ENCODE data around the gene EXOG.

The EXOG gene

GRCh38 chr3:38521391-38521987, 25.3 kb downstream of the EXOG start:
- TF ChIP-seq SIN3A (IDR thresholded peaks at IDR 0.05; ENCODE audit: borderline replicate concordance, insufficient read depth, low read length): no peak
- TF ChIP-seq FOXP2 (optimal IDR thresholded peaks at IDR 0.05; ENCODE audit: borderline replicate concordance, extremely low read depth, extremely low read length, insufficient read depth): no peak
- TF ChIP-seq POLR2AphosphoS5 (IDR thresholded peaks at IDR 0.05; ENCODE audit: low read depth, low read length): no peak
- no peak for TF ChIP-seq TAF1 (IDR thresholded peaks at IDR 0.05; ENCODE audit: borderline replicate concordance, insufficient read depth, low read length)
- no peak for TF ChIP-seq REST (IDR thresholded peaks at IDR 0.05; ENCODE audit: insufficient read depth in 1 of 2, low read depth in 2 of 2, low read length in 2 of 2)

- TF ChIP-seq POLR2AphosphoS5 (IDR thresholded peaks at IDR 0.05; ENCODE audit: low read depth, low read length) (no peak), TAF1 (IDR thresholded peaks at IDR 0.05; ENCODE audit: borderline replicate concordance, insufficient read depth, low read length) (no peak), SIN3A (IDR thresholded peaks at IDR 0.05; ENCODE audit: borderline replicate concordance, insufficient read depth, low read length) (no peak), REST (IDR thresholded peaks at IDR 0.05; ENCODE audit: insufficient read depth in 1 of 2, low read depth in 2 of 2, low read length in 2 of 2) (no peak), FOXP2 (optimal IDR thresholded peaks at IDR 0.05; ENCODE audit: borderline replicate concordance, extremely low read depth, extremely low read length, insufficient read depth) (no peak)
Observed at GRCh38 chr3:38522002-38522401, 25.9 kb downstream of the EXOG start.

GRCh38 chr3:38524141-38524739, 28.1 kb downstream of the EXOG start:
- TF ChIP-seq REST (IDR thresholded peaks at IDR 0.05; ENCODE audit: insufficient read depth in 1 of 2, low read depth in 2 of 2, low read length in 2 of 2) (no peak), SIN3A (IDR thresholded peaks at IDR 0.05; ENCODE audit: borderline replicate concordance, insufficient read depth, low read length) (no peak), POLR2AphosphoS5 (IDR thresholded peaks at IDR 0.05; ENCODE audit: low read depth, low read length) (no peak), FOXP2 (optimal IDR thresholded peaks at IDR 0.05; ENCODE audit: borderline replicate concordance, extremely low read depth, extremely low read length, insufficient read depth) (no peak), TAF1 (IDR thresholded peaks at IDR 0.05; ENCODE audit: borderline replicate concordance, insufficient read depth, low read length) (no peak)

- TF ChIP-seq POLR2AphosphoS5 (IDR thresholded peaks at IDR 0.05; ENCODE audit: low read depth, low read length): no peak
- no peak for TF ChIP-seq TAF1 (IDR thresholded peaks at IDR 0.05; ENCODE audit: borderline replicate concordance, insufficient read depth, low read length)
- no peak for TF ChIP-seq REST (IDR thresholded peaks at IDR 0.05; ENCODE audit: insufficient read depth in 1 of 2, low read depth in 2 of 2, low read length in 2 of 2)
- TF ChIP-seq FOXP2 (optimal IDR thresholded peaks at IDR 0.05; ENCODE audit: borderline replicate concordance, extremely low read depth, extremely low read length, insufficient read depth): no peak
- no peak for TF ChIP-seq SIN3A (IDR thresholded peaks at IDR 0.05; ENCODE audit: borderline replicate concordance, insufficient read depth, low read length)
Observed at GRCh38 chr3:38526792-38527191, 30.7 kb downstream of the EXOG start.

Measured in PFSK-1 (cell line).